GM18511 (cell line): Measurements from ENCODE around the gene CLDND2.

Experiments
- ATAC-seq: cut with Tn5 transposase; IDR thresholded peaks from one replicate; pipeline ENCODE4 v1.9.1; 2021; ENCODE audit warnings: mild to moderate bottlenecking, moderate library complexity; ENCODE audit not compliant: unreplicated experiment

CLDND2 gene

DNA sequence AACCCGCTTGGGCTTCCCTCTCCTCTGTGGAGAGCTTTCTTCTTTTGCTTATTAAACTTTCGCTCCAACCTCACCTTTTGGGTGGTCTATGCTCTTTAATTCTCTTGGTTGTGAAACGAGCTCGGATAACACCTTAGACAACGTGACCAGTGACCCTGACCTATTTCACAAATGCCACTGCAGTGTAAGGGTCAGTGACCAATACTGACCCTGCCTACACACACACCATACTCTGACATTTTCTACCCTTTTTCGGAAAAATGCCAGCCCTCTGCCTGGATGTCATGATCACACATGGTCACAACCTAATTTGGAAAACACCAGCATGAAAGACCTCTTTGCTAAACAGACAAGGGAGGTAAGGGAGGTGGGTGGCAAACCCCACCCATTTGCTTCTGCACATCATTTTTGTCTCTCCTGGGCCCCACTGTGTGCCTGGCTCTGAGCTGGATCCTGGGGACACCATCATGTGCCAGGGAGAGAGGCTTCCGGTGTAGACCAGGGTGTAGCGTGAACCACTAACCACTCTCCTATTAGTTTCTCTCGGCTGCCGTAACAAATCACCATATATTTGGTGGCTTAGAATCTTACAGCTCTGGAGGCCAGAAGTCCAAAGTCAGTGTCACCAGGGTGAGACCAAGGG, 12.5 kb downstream of the CLDND2 start:
- ATAC-seq = no peak

DNA sequence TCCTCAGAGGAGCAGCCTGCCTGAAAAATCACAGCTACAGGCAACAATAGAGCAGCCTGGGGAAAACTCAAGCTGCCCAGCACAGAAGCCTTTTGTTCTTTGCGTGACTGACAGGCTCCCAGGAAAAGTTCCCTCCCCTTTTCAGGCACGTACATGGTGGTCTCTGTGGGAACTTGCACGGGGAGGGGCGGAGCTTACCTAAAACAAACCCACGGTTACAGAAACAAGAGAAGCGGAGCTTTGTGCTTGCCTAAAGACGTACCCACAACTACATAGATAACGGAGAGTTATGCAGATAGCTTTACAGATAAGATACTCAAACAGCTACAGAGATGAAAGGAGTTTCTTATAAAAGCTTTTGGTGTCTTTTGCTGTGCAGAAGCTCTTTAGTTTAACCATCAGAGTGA, 14.1 kb downstream of the CLDND2 start:
- ATAC-seq = no peak

DNA sequence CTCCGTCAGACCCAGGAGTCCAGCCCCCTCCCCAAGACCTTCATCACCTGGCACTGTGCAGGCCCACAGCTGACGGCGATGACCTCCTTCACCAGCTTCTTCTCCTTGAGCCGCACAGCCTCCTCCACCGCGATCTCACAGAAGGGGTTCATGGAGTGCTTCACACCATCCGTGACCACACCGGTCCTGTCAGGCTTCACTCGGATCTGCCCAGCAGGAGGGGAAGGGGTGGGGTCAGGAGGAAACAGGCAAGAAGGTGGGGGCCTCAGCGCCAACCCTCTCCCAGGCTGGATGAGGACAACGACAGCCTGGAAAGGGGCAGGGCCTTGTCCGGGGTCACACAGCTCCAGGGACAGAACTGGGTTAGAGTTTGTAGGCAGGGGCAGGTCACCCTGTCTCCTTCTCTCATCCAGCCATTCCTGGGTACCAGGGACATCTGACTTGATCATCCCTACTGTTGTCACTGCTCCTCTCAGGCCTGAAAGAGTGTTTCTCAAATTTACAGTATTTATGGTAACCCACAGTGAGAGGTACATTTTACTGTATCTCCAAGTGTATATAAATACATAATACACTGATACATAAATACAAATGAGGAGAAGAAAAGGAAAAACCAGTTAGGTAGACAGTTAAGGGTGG, 14.6 kb downstream of the CLDND2 start:
- ATAC-seq = no peak

DNA sequence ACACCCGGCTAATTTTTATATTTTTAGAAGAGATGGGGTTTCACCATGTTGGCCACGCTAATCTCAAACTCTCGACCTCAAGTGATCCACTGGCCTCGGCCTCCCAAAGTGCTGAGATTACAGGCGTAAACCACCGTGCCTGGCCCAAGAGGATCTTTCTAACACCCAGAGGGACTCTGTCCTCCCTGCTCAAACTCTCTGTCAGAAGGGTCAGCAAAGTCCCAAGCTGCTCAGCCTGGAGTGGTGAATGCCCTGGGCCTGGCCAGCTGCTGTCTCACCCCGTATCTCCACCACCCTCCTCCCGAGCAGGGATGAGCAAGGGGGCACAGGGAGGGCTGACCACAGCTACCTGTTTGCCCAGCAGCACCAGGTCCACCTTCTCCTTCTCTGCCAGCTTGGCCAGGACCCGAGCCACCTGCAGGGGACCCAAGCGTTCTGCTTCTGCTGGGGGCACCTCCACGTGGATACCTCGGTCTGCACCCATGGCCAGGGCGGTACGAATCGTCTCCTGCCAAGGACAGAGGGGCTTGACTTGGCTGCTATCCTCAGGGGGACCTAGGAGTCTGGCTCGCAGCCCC, 15.9 kb downstream of the CLDND2 start:
- ATAC-seq = no peak

DNA sequence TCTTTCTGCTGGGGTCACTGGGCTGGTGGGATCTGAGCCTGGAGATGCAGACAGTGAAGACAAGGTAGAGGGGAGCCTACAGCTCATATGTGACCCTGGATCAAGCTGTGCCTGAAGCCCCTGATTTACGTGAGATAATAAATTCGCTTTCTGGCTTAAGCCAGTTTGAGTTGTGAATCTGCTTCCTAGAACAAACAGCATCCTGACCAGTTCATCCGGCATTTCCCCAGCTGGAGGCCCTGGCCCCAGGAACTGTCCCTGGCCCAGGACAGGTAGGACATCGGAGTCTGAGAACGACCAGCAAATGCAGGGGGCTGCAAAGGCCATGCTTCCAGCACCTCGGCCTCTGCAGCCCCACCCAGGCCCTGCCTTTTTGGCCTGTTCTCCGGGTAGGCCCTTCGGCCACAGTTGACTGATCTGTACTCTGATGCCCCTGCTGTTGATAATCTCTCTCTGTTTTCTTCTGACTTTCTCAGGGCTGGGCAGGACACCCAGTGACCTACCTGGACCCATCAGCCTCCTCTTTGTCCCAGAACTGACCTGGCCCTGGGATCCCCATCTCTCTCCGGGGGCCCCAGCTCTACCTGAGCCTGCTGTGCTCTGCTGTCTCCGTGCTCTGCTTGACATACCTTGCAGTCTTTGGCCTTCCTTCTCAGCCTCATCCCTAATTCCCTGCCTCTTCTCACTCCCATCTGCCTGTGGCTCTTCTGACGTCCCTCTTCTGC, 17.4 kb downstream of the CLDND2 start:
- no peak for ATAC-seq

DNA sequence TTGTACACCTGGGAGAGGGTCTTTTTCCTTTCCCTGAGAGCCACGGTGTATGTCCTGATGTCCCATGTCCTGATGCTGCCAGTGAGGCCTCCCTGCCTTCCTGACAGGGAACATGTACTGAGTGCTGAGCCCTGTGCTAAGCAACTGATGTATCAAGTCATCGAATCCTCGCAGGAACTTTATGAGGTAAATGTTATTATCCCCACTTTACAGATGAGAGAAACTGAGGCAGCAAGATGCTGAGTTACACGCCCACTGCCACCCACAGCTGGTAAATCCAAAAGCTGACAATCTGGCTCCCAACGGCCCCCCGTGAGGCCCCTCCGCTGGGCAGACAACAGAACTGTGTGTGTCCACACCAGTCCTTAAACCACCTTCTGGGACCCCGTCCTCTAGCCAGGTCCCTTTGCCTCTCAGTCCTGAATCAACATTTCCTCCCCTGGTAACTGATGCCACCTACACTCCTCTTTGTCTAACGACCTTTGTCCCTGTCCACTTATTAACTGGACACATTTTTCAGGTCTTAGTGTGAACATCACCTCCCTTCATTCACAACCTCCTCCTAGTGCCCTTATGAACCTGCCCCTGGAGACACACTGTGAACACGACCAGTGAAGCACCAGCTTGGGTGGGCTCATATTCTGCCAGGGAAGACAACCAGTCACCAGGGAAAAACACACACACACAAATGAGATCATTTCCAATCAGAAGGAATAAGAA, 21.4 kb downstream of the CLDND2 start:
- ATAC-seq = no peak

DNA sequence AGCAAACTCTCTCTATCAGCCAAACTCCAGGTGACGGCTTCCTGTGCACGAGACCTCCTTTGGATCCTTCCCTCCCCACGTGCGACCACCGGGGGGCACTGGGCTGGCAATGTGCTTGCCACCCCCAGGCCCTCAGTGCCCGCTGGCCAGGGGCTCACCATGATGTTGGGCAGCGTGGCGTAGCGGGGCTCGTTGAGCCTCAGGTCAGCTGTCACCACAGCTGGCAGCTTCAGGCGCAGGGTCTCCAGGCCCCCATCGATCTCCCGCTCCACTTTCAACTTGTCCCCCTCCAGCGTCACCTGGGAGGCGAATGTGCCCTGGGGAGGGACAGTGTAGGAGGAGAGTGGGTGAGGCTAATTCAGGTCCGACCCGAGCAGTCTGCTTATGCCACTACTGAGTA, 22.1 kb downstream of the CLDND2 start:
- ATAC-seq = no peak

DNA sequence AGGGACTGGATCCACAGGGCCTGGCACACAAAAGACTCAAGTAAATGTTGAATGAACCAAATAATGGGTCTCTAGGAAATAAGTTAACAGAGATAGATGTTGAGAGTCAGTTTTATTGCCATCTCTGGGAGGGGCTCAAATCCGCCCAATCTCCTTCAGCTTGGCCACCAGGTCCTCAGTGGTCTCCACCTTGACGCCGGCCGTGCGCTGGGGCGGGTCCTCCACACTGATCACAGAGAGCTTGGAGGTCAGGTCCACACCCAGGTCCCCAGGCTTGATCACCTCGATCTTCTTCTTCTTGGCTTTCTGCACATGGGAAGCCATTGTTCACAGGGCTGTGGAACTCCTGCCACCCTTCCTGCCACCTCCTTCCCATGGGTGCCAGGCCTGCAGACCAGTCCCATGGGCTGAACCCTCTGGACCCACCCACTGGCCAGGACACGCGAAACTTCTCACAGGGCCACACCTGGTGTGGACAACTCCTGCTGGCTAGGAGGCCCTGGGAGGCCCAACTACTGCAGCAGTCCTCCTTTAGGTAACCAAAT, 23.7 kb downstream of the CLDND2 start:
- no peak for ATAC-seq

DNA sequence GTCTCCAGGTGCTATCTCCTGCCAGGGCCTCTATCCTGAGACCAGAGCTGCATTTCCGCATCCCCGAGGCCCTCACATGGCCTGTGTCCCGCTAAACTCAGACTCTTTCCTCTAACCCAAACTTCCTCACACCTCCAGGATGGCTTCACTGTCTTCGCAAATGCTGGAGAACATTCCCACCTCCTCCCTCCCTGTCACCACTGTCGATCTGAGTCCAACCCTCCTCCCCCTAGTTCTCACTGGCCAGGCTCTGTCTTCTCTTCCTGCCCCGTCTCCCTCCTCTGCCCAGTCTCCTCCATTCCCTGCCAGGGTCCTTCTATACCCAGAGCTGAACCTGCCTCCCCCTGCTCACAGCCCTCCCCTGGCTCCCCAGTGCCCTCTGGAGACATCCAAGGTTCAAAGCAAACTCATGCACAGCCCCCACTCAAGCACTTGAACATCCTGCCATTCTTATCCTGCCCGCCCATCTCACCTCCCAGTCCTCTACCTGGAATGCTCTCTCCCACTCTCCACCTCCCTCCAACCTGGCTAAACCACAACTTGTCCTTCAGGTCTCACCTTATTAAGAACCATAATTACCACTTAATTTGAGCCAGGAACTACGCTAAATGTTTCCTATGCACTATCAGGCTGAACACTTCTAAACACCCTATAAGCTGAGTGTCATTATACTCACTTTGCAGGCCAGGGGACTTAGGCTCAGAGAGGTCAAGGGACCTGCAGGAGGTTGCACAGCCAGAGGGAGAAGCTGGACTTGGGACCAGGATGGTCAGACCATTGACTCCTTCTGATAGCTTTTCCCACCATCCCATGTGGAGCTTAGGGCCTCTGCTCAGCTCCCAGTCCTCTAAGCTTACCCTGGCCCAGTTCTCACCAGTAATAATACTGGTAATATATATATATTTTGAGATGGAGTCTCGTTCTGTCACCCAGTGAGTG, 25.9 kb downstream of the CLDND2 start:
- no peak for ATAC-seq

DNA sequence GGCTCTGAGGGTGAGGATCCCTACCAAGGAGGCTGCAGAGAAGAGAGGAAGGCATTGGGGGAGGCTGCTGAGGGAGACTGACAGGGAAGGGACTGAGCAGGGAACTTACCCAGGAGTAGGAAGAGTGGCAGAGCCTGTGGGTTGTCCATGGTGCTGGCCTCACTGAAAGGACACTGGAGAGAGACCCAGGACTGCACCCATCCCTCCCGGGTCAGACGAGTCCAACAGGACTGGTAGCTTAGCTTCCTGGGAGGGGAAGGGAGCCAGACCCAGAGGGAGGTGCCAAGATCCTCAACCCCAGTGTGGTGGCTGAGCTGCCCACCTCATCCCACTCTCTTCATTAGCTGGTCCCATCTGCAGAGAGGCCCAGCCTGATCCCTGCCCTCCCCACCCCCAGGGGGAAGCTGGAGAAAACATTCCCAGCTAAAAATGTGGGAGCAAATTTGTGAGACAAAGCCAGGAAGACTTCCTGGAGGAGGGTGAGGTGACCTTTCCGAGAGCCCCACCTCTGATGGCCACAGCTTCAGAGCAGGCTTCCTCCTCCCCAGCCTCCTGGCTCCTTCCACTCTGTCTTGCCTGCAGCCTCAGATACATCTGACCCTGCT, 26.7 kb downstream of the CLDND2 start, which contains the start of gene VSIG10L:
VSIG10L (minus strand) TSS at position 164 of the 605 bp plus-strand sequence; CDS start at position 149, 15 bp downstream.
- ATAC-seq = no peak

DNA sequence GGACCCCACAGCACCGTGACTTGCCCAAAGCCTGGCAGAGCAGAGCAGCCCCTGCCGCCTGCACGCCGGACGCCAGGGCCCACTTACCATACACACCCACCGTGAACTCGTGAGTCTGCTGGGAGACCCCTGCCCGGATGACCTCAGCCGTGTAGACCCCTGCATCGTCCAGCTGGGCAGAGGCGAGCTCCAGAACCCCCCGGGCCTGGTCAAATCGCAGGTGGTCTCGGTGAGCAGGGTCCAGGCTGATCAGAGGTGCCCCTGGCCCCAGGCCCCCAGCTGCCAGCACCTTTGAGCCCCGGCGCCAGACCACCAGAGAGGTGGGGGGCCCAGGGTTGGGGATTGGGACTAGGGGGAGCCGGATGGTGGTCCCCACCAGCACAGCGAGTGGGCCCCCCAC, 27.7 kb downstream of the CLDND2 start:
- no peak for ATAC-seq

DNA sequence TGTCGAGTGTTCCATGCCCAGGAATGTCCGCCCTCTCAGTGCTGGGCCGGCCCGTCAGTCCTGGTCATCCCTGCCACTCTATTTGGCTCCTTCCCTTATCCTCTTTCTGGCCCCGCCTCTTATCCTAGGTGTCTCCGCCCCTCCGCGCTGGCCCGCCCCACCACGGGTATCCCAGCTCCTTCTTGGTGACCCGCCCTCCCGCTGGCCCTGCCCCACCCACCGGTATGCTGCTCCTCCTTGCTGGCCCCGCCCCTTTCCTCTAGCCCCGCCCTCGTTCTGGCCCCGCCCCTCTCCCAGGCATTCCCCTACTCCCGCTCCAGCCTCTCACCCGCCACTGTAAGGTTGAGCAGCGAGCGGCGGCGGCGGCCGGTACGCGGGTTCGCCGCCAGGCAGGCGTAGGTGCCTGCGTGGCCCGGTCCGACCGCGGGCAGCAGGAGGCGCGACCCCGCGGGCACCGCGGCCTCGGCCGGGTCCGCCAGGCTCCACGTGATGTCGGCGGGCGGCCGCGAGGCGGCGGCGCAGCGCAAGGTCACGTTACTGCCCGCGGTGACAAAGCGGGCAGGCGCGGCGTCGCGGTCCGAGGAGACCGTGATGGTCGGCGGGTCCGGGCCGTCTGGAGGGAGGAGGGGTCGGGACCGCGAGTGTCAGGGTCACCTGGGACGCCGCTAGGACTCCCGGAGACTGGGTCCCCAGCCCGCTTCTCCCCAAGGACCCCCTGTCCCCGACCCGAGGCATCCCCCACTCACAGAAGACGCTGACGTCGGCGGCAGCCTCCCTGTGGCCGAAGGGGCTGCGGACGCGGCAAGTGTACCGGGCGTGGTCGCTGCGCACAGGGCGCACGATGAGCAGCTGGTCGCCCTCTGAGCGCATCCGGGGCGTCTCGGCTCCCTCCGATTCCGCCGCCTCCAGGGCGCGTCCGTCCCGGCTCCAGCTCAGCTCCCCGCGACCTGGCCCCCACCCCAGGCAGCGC, 28.8 kb downstream of the CLDND2 start:
- peak; percentile 54 for ATAC-seq

DNA sequence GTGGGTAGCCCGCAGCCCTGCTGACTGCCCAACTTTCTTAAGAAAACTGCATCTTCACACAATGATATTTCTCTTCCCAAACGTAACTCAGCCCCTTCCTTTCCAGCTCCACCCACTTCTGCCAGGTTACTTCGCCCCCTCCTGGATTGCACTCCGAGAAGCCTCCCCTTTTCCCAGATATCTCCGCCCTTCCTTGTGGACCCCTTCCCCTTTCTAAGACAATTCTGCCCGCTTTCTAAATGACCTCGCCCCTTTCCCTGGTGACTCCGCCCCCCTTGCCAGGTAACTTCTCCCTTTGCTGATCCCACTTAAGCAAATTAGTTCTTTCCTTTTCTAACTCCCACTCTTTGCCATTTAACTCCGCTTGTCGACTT, 29.5 kb downstream of the CLDND2 start:
- peak; percentile 9 for ATAC-seq

DNA sequence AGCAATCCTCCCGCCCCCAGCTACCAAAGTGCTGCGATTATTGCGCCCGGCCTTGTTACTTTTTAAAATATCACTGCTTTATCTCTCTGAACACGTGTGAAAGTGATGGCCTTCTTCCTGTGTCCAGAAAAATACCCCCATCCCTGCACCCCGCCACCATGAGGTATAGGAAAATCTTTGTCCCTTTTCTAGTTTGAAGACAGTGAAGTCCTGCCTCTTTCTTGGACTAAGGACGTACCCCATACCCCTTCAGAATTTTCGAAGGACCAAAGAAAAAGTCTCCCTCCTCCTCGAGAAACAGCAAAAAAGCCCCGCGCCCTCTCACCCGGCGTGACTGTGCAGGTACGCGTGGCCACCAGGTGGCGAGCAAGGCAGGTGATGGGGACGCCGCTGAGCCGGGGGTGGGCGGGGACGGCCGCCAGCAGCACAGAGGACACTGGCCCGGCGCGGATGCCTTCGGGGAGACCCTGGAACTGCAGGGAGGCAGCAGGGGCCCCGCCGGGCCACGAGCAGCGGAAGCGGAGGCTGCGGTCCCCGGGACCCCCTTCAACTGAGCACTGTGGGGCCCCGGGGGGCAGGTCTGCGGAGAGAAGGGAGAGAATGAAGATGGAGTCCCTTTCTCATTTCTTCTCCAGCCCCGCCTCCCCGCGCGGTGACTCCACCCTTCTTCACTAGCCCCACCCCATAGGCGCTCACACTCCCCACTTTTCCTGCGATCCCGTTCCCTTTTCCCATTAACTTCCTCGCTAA, 30.1 kb downstream of the CLDND2 start:
- ATAC-seq = peak; percentile 67

DNA sequence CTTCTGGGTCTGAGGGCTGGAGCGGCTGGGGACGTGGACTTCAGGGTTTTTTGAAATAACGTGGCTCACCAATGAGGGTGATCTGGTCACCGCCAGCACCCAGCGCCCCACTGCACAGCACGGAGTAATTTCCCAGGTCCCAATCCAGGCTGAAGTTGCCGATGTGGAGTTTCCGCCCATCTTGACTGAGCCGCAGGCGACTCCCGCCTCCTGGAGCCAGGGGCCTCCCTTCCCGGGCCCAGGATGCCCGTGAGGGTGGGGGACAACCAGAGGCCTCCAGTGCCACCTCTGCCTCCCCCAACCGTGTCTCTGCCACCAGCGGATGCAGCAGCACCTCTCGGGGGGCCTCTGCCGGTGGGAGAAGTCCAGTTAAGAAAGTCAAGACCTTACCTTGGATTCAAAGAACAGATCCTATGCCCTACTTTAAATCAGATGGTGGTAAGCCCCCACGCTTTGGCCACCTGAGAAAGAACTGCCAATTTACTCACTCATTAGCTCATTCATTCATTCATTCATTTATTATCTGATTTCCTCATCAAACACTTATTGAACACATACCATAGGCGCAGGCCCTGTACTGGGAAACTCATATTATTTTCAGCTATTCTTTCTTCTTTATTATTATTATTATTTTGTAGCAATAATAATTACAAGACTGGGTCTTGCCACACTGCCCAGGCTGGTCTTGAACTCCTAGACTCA, 30.8 kb downstream of the CLDND2 start:
- ATAC-seq = no peak

DNA sequence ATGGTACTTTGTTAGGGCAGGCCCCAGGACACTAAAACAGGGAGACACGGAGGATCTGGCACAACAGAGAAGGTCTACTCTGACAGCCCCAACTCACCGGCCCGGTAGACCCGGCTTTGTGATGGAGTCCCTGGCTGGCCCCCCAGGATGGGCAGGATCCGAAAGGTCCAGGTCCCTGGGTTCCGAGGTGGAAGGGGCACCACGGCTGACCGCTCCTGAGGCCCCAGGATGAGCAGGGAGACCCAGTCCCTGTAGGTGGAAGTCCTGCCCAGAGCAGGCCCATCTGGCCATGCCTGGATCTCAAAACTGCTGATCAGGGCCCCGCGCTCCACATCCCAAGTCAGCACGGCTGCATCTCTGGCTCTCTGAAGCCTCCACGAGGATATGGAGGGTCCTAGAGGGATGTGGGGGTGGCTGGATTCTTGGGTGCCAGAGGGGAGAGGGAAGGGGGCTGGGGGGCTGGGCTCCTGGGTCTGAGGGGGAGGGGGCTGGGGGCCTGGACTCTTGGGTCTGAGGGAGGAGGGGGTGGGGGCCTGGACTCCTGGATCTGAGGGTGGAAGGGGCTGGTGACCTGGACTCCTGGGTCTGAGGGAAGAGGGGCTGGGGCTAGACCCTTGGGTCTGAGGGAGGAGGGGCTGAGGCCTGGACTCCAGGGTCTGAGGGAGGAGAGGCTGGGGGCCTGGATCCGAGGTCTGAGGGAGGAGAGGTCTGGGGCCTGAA, 31.5 kb downstream of the CLDND2 start:
- ATAC-seq = no peak
